ENCODE measurements around the gene ARHGAP10. TPM values are rescaled to one million over a fixed set of nuclear protein-coding genes. Genes with fewer than 3 reads are reported as not detected.

ARHGAP10 gene
- total RNA-seq, 1 donor from 2014 or later = 111 TPM

GRCh38 chr4:147844781-147845180, 112.9 kb downstream of the ARHGAP10 start:
- H3K36me3 Mint-ChIP-seq (ENCODE audit: low read depth) = peaks cover 15% of the 10 kb centered on the region
- no peaks in the 10 kb centered on the region for H3K9me3 Mint-ChIP-seq (ENCODE audit: low read depth)
- no peak for TF ChIP-seq CTCF (IDR thresholded peaks at IDR 0.05)
- H3K4me1 Mint-ChIP-seq (ENCODE audit: low read depth) = peaks cover 34% of the 10 kb centered on the region
- no peak for DNase-seq (ENCODE audit: low spot score)
- no peak overlapping the region for H3K27ac Mint-ChIP-seq (ENCODE audit: unreplicated experiment)
- H3K4me3 Mint-ChIP-seq (ENCODE audit: unreplicated experiment) = no peak overlapping the region
- H3K27me3 Mint-ChIP-seq (ENCODE audit: low read depth) = no peaks in the 10 kb centered on the region

GRCh38 chr4:147846318-147847155, 114.6 kb downstream of the ARHGAP10 start:
- TF ChIP-seq CTCF (IDR thresholded peaks at IDR 0.05) = no peak
- H3K36me3 Mint-ChIP-seq (ENCODE audit: low read depth) = peaks cover 20% of the 10 kb centered on the region
- no peak overlapping the region for H3K4me3 Mint-ChIP-seq (ENCODE audit: unreplicated experiment)
- DNase-seq (ENCODE audit: low spot score) = no peak
- peaks cover 24% of the 10 kb centered on the region for H3K4me1 Mint-ChIP-seq (ENCODE audit: low read depth)
- no peak overlapping the region for H3K27ac Mint-ChIP-seq (ENCODE audit: unreplicated experiment)
- no peaks in the 10 kb centered on the region for H3K27me3 Mint-ChIP-seq (ENCODE audit: low read depth)
- peaks cover 3% of the 10 kb centered on the region for H3K9me3 Mint-ChIP-seq (ENCODE audit: low read depth)

- Mint-ChIP-seq H3K27me3 (ENCODE audit: low read depth) (no peaks in the 10 kb centered on the region), H3K4me1 (ENCODE audit: low read depth) (peaks cover 15% of the 10 kb centered on the region), H3K9me3 (ENCODE audit: low read depth) (peaks cover 3% of the 10 kb centered on the region), H3K27ac (ENCODE audit: unreplicated experiment) (peak overlapping the region; percentile 77), H3K36me3 (ENCODE audit: low read depth) (peaks cover 18% of the 10 kb centered on the region), H3K4me3 (ENCODE audit: unreplicated experiment) (peak overlapping the region; percentile 42)
- DNase-seq (ENCODE audit: low spot score) = no peak
- no peak for TF ChIP-seq CTCF (IDR thresholded peaks at IDR 0.05)
Observed at GRCh38 chr4:147847751-147848590, 116.1 kb downstream of the ARHGAP10 start.

- DNase-seq (ENCODE audit: low spot score) = no peak
- no peak for TF ChIP-seq CTCF (IDR thresholded peaks at IDR 0.05)
- peak overlapping the region; percentile 77 for H3K27ac Mint-ChIP-seq (ENCODE audit: unreplicated experiment)
- peaks cover 3% of the 10 kb centered on the region for H3K9me3 Mint-ChIP-seq (ENCODE audit: low read depth)
- H3K4me3 Mint-ChIP-seq (ENCODE audit: unreplicated experiment) = peak overlapping the region; percentile 42
- H3K4me1 Mint-ChIP-seq (ENCODE audit: low read depth) = peaks cover 15% of the 10 kb centered on the region
- no peaks in the 10 kb centered on the region for H3K27me3 Mint-ChIP-seq (ENCODE audit: low read depth)
- H3K36me3 Mint-ChIP-seq (ENCODE audit: low read depth) = peaks cover 18% of the 10 kb centered on the region
Observed at GRCh38 chr4:147848634-147849033, 116.7 kb downstream of the ARHGAP10 start.

- peaks cover 40% of the 10 kb centered on the region for H3K4me1 Mint-ChIP-seq (ENCODE audit: low read depth)
- peaks cover 3% of the 10 kb centered on the region for H3K9me3 Mint-ChIP-seq (ENCODE audit: low read depth)
- TF ChIP-seq CTCF (IDR thresholded peaks at IDR 0.05) = no peak
- no peaks in the 10 kb centered on the region for H3K27me3 Mint-ChIP-seq (ENCODE audit: low read depth)
- peak overlapping the region; percentile 6 for H3K27ac Mint-ChIP-seq (ENCODE audit: unreplicated experiment)
- no peak for DNase-seq (ENCODE audit: low spot score)
- peaks cover 22% of the 10 kb centered on the region for H3K36me3 Mint-ChIP-seq (ENCODE audit: low read depth)
- H3K4me3 Mint-ChIP-seq (ENCODE audit: unreplicated experiment) = no peak overlapping the region
Observed at GRCh38 chr4:147851135-147851534, 119.2 kb downstream of the ARHGAP10 start.

Measured in chondrocyte (in vitro differentiated cells).